Gastroesophageal sphincter (tissue), 4 donors: ENCODE measurements around the gene PALD1. TPM values are rescaled to one million over a fixed set of nuclear protein-coding genes. Genes with fewer than 3 reads are reported as not detected.
"Not testable (repeated sequence)": the region's sequence is repeated elsewhere in the genome, so short reads cannot be mapped to it uniquely, and the experiment has no call there.

Experiments
- ATAC-seq: fragments of 150-250 bp; one replicate; pipeline ENCODE4 v1.9.1; 2016; ENCODE audit warnings: mild to moderate bottlenecking, moderate library complexity
- H3K27ac ChIP-seq, 4 donors: fragments of 200-600 bp; sonication (generic) in 3 of 4; 1 replicate in 3 of 4; 2 replicates in 1 of 4; pipeline ENCODE4 v1.5.1; 2016 to 2019
- H3K27me3 ChIP-seq: fragments of 200-600 bp; sonication (generic); one replicate; pipeline ENCODE4 v1.5.1; 2019
- H3K36me3 ChIP-seq, 2 donors: fragments of 200-600 bp; sonication (generic); one replicate each; pipeline ENCODE4 v1.5.1; 2019; ENCODE audit warnings: control low read depth in 1 of 2
- H3K4me1 ChIP-seq, 3 donors: fragments of 200-600 bp; sonication (generic); 1 replicate in 2 of 3; 2 replicates in 1 of 3; pipeline ENCODE4 v1.5.1; 2016 to 2019; ENCODE audit warnings: control low read depth in 2 of 3
- H3K4me3 ChIP-seq, 2 donors: fragments of 200-600 bp; sonication (generic); one replicate each; pipeline ENCODE4 v1.5.1; 2019; ENCODE audit warnings: mild to moderate bottlenecking in 1 of 2, moderate library complexity in 1 of 2
- H3K9me3 ChIP-seq, 3 donors: fragments of 200-600 bp; sonication (generic); one replicate each; pipeline ENCODE4 v1.5.1; 2017 to 2019; ENCODE audit warnings: control low read depth in 2 of 3
- EP300 ChIP-seq: sonication (generic); formaldehyde crosslinking; IDR thresholded peaks from one replicate; pipeline ENCODE4 v1.6.1; 2017; ENCODE audit warnings: antibody characterized with exemption, mild to moderate bottlenecking
- POLR2A ChIP-seq, 2 donors: fragments of 450-650 bp; IDR thresholded peaks; one replicate each; pipeline ENCODE4 v1.6.1; 2017; ENCODE audit warnings: antibody characterized with exemption in 2 of 2, mild to moderate bottlenecking in 2 of 2, moderate library complexity in 1 of 2
- POLR2AphosphoS5 ChIP-seq: sonication (generic); formaldehyde crosslinking; IDR thresholded peaks from one replicate; pipeline ENCODE4 v1.6.1; 2017; ENCODE audit warnings: antibody characterized with exemption
- WGBS, 2 donors: methylation state at CpG; one replicate each; pipeline ENCODE4 v1.1.5; 2018; ENCODE audit warnings: low coverage in 1 of 2; 5-methylcytosine and 5-hydroxymethylcytosine counted together
- total RNA-seq, 4 donors: library from RNA; depleted of rRNA; stranded (reverse); fragments of >200 nt; gene quantifications; one replicate each; pipeline ENCODE4 v1.1.0, GENCODE V29; 2016
- TF ChIP-seq, protein P1 (sequence below), 4 experiments: fragments of 200-600 bp in 2 of 4; fragments of 450-650 bp in 2 of 4; sonication (generic) in 1 of 4; IDR thresholded peaks; one replicate each; pipeline ENCODE4 v1.5.1; 2017 to 2019; ENCODE audit warnings: antibody characterized with exemption in 4 of 4, mild to moderate bottlenecking in 2 of 4, moderate library complexity in 2 of 4

The PALD1 gene
- total RNA-seq, 4 donors from 2014 or later, result 12.5 to 19.8 (median 14.7) TPM

DNA sequence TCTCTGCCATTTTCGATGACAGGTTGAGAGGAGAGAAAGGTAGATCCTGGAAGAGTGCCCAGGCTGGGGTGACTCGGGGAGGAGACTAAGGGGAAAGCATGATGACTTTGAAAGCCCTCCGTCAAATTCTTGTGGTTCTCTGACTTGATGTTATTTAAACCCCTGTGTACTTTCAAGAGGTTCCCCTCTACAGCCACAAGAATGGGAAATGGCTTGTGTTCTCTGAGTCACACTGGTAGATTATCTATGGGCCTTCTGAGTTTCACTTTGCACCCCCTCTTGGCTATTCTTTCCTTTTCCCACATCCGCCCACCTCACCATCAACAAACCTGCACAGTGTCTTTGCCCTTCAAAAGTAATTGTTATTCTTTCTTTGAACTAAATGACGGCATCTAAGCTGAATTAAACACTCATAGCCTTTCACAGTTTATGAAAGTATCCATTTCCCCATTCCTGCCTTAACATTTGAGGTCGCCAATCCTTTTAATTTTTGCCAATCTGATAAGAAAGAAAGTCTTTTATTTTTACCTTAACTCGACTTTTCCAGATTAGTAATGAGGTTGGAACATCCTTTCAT, 99.9 kb downstream of the PALD1 start:
- ATAC-seq, result no peak
- 53 to 81% methylated on average over 7 of the region's 7 CpGs for WGBS, 2 donors
- TF ChIP-seq EP300 (no peak), POLR2AphosphoS5 (no peak), POLR2A (IDR thresholded peaks at IDR 0.05) (no peak)
- TF ChIP-seq, protein P1, sequence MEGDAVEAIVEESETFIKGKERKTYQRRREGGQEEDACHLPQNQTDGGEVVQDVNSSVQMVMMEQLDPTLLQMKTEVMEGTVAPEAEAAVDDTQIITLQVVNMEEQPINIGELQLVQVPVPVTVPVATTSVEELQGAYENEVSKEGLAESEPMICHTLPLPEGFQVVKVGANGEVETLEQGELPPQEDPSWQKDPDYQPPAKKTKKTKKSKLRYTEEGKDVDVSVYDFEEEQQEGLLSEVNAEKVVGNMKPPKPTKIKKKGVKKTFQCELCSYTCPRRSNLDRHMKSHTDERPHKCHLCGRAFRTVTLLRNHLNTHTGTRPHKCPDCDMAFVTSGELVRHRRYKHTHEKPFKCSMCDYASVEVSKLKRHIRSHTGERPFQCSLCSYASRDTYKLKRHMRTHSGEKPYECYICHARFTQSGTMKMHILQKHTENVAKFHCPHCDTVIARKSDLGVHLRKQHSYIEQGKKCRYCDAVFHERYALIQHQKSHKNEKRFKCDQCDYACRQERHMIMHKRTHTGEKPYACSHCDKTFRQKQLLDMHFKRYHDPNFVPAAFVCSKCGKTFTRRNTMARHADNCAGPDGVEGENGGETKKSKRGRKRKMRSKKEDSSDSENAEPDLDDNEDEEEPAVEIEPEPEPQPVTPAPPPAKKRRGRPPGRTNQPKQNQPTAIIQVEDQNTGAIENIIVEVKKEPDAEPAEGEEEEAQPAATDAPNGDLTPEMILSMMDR (IDR thresholded peaks at IDR 0.05), result no peak

DNA sequence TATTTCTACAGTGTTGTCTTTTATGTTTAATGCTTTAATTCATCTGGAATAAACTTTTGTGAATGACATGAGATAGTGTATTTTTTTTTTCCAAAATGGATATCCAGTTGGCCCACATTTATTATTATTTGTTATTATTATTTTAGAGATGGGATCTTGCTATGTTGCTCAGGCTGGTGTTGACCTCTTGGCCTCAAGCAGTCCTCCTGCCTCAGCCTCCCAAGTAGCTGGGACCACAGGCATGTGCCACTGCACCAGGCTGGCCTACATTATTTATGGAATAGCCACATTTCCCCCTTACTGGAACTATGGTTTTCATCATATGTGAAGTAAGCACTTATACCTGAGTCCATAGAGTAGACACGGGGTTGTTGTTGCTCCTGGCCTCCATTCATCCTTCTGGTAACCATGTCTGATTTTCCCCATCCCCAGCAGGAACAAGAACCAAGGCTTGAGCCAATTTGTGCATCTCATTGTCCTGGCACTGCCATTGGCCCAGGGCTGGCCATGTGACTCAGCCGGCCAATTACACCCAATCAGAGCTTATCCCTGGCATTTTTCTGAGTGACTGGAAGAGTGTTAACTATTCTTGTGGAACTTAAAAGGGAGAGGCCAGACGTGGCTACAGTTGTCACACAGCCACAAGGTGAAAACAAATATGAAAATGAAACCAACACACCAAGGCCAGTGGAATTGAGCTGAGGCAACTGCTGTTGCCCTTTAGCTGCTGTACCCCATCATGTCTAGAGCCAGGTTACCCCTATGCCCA, 100.9 kb downstream of the PALD1 start:
- no peak for TF ChIP-seq EP300
- TF ChIP-seq, protein P1 (IDR thresholded peaks at IDR 0.05), result no peak
- TF ChIP-seq POLR2AphosphoS5, result no peak
- no peak for TF ChIP-seq POLR2A (IDR thresholded peaks at IDR 0.05)
- no peak overlapping the region for H3K4me3 ChIP-seq
- H3K27ac ChIP-seq, result no peak overlapping the region
- H3K36me3 ChIP-seq, result no peaks in the 10 kb centered on the region
- WGBS, 2 donors, result 82 to 100% methylated on average over 1 to 3 of the region's 3 CpGs
- no peaks in the 10 kb centered on the region for H3K27me3 ChIP-seq
- ATAC-seq, result no peak
- no peaks in the 10 kb centered on the region for H3K9me3 ChIP-seq
- peaks cover 0 to 18% (median 12%) of the 10 kb centered on the region in 3 donors for H3K4me1 ChIP-seq

More for the DNA sequence above, 99.9 kb downstream of the PALD1 start:
- Histone ChIP-seq H3K9me3 (no peaks in the 10 kb centered on the region), H3K4me3 (no peak overlapping the region), H3K27ac (no peak overlapping the region), H3K4me1 (peaks cover 0 to 18% (median 12%) of the 10 kb centered on the region in 3 donors), H3K36me3 (no peaks in the 10 kb centered on the region), H3K27me3 (no peaks in the 10 kb centered on the region)

DNA sequence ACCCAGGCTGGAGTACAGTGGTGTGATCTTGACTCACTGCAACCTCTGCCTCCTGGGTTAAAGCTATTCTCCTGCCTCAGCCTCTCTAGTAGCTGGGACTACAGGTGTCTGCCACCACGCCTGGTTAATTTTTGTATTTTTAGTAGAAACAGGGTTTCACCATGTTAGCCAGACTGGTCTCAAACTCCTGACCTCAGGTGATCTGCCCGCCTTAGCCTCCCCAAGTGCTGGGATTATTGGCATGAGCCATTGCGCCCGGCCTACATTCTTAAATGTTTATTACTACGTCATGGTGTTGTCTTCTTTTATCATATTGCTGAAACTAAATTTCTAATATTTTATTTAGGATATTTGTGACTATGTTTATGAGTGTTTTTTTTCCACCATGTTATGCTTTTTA, 102.6 kb downstream of the PALD1 start:
- not testable (repeated sequence) for H3K27ac ChIP-seq, ATAC-seq, H3K4me1 ChIP-seq, H3K4me3 ChIP-seq, H3K9me3 ChIP-seq, H3K27me3 ChIP-seq, H3K36me3 ChIP-seq
- 100% methylated on average over 4 to 5 of the region's 5 CpGs for WGBS, 2 donors

GRCh38 chr10:70582793-70583668, 104.5 kb downstream of the PALD1 start:
- no peak overlapping the region for H3K4me3 ChIP-seq
- TF ChIP-seq POLR2AphosphoS5 (no peak), EP300 (no peak), POLR2A (IDR thresholded peaks at IDR 0.05) (no peak)
- TF ChIP-seq, protein P1 (IDR thresholded peaks at IDR 0.05), result no peak
- H3K9me3 ChIP-seq, result no peaks in the 10 kb centered on the region
- no peak overlapping the region for H3K27ac ChIP-seq
- no peaks in the 10 kb centered on the region for H3K4me1 ChIP-seq
- no peak for ATAC-seq
- H3K36me3 ChIP-seq, result no peaks in the 10 kb centered on the region
- 78 to 90% methylated on average over 2 to 7 of the region's 19 CpGs for WGBS, 2 donors
- no peaks in the 10 kb centered on the region for H3K27me3 ChIP-seq

DNA sequence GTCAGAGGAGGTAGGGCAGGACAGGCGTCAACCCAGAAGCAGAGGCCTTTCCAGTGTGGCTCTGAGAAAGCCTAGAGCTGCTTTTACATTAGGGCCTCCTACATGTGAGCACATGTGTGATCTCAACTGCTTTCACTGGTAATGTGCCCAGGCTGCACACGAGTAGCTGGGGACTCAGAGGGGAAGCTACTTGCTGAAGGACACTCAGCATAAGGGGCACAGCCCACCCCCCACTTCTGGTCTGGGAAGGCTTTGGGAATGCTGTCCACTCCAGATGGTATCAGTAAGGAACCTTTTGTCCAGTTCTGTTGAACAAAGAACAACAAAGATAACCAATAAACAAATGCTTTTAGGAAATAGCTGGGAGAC, 105.1 kb downstream of the PALD1 start:
- no peak for ATAC-seq
- no peaks in the 10 kb centered on the region for H3K9me3 ChIP-seq
- no peaks in the 10 kb centered on the region for H3K4me1 ChIP-seq
- TF ChIP-seq EP300 (no peak), POLR2A (IDR thresholded peaks at IDR 0.05) (no peak), POLR2AphosphoS5 (no peak)
- TF ChIP-seq, protein P1 (IDR thresholded peaks at IDR 0.05), result no peak
- no peak overlapping the region for H3K4me3 ChIP-seq
- no peak overlapping the region for H3K27ac ChIP-seq
- no peaks in the 10 kb centered on the region for H3K36me3 ChIP-seq
- WGBS, 2 donors, result 83% methylated on average over 1 of the region's 2 CpGs; no CpG with 5 or more reads in 1 of the 2 donors
- no peaks in the 10 kb centered on the region for H3K27me3 ChIP-seq
